HepG2 (cell line): ENCODE measurements around the gene ST6GALNAC6. TPM values are rescaled to one million over a fixed set of nuclear protein-coding genes. Genes with fewer than 3 reads are reported as not detected.

Source experiments
- AHR ChIP-seq: IDR thresholded peaks from 2 replicates; pipeline ENCODE4 v1.6.1; 2018; ENCODE audit warnings: missing genetic modification reagents, missing compliant biosample characterization
- ATRX ChIP-seq: sonication (generic); formaldehyde crosslinking; IDR thresholded peaks from 2 replicates; pipeline ENCODE4 v1.4.0; 2020; ENCODE audit warnings: missing genetic modification reagents, borderline replicate concordance
- HNF4G ChIP-seq, 2 experiments: sonication (generic) in 1 of 2; formaldehyde crosslinking in 1 of 2; IDR thresholded peaks; 2 replicates each; pipeline versions ENCODE4 v1.4.0 to v1.6.1; 2011 to 2020; ENCODE audit warnings: borderline replicate concordance in 2 of 2, low read depth in 2 of 2, mild to moderate bottlenecking in 2 of 2, low read length in 1 of 2, missing genetic modification reagents in 1 of 2, moderate library complexity in 1 of 2
- KDM3A ChIP-seq: IDR thresholded peaks from 2 replicates; pipeline ENCODE4 v1.6.1; 2018; ENCODE audit warnings: low read depth, missing compliant biosample characterization
- KLF13 ChIP-seq: sonication (generic); formaldehyde crosslinking; IDR thresholded peaks from 2 replicates; pipeline ENCODE4 v1.4.0; 2020; ENCODE audit warnings: mild to moderate bottlenecking, missing genetic modification reagents
- NR2F2 ChIP-seq: IDR thresholded peaks from 2 replicates; pipeline ENCODE4 v1.6.1; 2012; ENCODE audit warnings: low read depth, inconsistent platforms, borderline replicate concordance
- PHF20 ChIP-seq: sonication (generic); formaldehyde crosslinking; IDR thresholded peaks from 2 replicates; pipeline ENCODE4 v1.5.0; 2020; ENCODE audit warnings: mild to moderate bottlenecking, missing genetic modification reagents
- RXRA ChIP-seq: sonication (generic); formaldehyde crosslinking; IDR thresholded peaks from 2 replicates; pipeline ENCODE4 v1.5.1; 2020; ENCODE audit warnings: missing genetic modification reagents
- SALL2 ChIP-seq: sonication (generic); formaldehyde crosslinking; IDR thresholded peaks from 2 replicates; pipeline ENCODE4 v1.8.1; 2023; ENCODE audit warnings: mild to moderate bottlenecking, missing genetic modification reagents, inconsistent platforms
- SAP130 ChIP-seq: IDR thresholded peaks from 2 replicates; pipeline ENCODE4 v1.6.1; 2016; ENCODE audit warnings: low read depth
- STAG1 ChIP-seq: sonication (generic); formaldehyde crosslinking; IDR thresholded peaks from 2 replicates; pipeline ENCODE4 v1.4.0; 2020; ENCODE audit warnings: missing genetic modification reagents
- TOPORS ChIP-seq: sonication (generic); formaldehyde crosslinking; IDR thresholded peaks from 2 replicates; pipeline ENCODE4 v1.8.0; 2023; ENCODE audit warnings: mild to moderate bottlenecking, missing genetic modification reagents
- polyA plus RNA-seq, 8 experiments: library from polyadenylated mRNA; depleted of rRNA in 3 of 8; stranded (reverse) in 7 of 8; unstranded in 1 of 8; fragments of >200 nt; fragmentation: Illumina TruSeq in 4 of 8; extraction: Trizol in 4 of 8; gene quantifications; 2 replicates each; pipeline versions ENCODE4 v1.2.1 to v1.2.3, GENCODE V29; 2011 to 2016; ENCODE audit warnings: low read depth in 4 of 8, missing spikeins in 1 of 8, mixed read lengths in 1 of 8; ENCODE audit not compliant: insufficient read depth in 1 of 8
- total RNA-seq, 5 experiments: library from RNA; depleted of rRNA; stranded (reverse); fragments of >200 nt; fragmentation: Illumina TruSeq; extraction: Trizol; gene quantifications; 2 replicates each; pipeline ENCODE4 v1.2.3, GENCODE V29; 2016; ENCODE audit warnings: low read depth in 1 of 5
- TF ChIP-seq, protein P1 (sequence below): sonication (generic); formaldehyde crosslinking; IDR thresholded peaks from one replicate; pipeline ENCODE4 v1.5.1; 2020; ENCODE audit warnings: mild to moderate bottlenecking, missing genetic modification reagents; ENCODE audit errors: not compliant biosample characterization
- TF ChIP-seq, protein P2 (sequence below): IDR thresholded peaks from 2 replicates; pipeline ENCODE4 v1.6.1; 2016; ENCODE audit warnings: low read depth, borderline replicate concordance
- TF ChIP-seq, protein P3 (sequence below): sonication (generic); formaldehyde crosslinking; IDR thresholded peaks from 2 replicates; pipeline ENCODE4 v1.4.0; 2020; ENCODE audit warnings: missing genetic modification reagents
- TF ChIP-seq, protein P4 (sequence below): sonication (generic); formaldehyde crosslinking; IDR thresholded peaks from 2 replicates; pipeline ENCODE4 v1.5.0; 2020; ENCODE audit warnings: missing genetic modification reagents, mild to moderate bottlenecking, borderline replicate concordance

The ST6GALNAC6 gene
- total and polyA plus RNA-seq, 2 of the 13 experiments (the other 11 are each of a cell fraction or from before 2014, with no cell fraction given) = 18.5 to 65.4 TPM

DNA sequence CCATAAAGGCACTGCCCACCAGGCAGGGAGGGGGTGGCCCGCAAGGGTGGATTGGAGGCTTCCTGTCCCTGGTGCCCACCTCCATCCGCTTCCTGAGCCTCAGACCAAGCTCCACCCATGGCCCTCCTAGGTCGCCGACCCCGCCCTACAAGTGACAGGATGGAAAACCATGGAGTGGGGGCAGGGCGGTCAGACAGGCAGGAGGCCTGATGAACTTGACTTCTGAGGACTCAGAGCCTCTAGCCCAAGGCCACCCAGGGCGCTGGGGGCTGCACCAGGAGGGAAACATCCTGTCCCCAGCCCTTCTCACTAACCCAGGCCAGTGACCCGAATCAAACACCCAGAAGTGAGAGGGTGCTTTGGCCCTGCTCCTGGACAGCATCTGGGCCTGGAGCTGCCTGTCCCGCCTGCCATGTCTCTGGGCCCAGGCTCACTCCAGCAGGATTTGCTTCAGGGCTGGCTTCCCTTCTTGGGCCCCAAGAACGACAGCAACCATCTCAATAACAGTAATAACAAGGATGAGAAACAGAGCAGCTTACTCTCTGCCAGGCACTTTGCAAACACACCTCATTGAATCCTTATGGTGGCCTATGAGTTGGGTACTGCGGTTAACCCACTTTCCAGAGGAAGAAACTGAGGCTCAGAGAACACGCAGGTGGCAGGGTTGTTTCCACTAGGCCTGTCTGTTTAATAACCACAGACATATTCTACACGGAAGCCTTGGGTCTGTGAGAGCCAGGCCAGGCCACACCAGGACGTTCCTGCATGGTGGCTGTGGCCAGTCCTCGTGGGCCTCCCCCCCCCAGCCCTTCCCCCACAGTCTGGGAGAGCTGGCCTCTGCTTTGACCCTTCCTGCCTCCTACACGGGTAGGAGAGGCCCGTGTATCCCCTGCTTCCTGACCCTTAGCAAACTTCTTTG, 4.4 kb upstream of the ST6GALNAC6 start (continued):
- TF ChIP-seq, protein P1, sequence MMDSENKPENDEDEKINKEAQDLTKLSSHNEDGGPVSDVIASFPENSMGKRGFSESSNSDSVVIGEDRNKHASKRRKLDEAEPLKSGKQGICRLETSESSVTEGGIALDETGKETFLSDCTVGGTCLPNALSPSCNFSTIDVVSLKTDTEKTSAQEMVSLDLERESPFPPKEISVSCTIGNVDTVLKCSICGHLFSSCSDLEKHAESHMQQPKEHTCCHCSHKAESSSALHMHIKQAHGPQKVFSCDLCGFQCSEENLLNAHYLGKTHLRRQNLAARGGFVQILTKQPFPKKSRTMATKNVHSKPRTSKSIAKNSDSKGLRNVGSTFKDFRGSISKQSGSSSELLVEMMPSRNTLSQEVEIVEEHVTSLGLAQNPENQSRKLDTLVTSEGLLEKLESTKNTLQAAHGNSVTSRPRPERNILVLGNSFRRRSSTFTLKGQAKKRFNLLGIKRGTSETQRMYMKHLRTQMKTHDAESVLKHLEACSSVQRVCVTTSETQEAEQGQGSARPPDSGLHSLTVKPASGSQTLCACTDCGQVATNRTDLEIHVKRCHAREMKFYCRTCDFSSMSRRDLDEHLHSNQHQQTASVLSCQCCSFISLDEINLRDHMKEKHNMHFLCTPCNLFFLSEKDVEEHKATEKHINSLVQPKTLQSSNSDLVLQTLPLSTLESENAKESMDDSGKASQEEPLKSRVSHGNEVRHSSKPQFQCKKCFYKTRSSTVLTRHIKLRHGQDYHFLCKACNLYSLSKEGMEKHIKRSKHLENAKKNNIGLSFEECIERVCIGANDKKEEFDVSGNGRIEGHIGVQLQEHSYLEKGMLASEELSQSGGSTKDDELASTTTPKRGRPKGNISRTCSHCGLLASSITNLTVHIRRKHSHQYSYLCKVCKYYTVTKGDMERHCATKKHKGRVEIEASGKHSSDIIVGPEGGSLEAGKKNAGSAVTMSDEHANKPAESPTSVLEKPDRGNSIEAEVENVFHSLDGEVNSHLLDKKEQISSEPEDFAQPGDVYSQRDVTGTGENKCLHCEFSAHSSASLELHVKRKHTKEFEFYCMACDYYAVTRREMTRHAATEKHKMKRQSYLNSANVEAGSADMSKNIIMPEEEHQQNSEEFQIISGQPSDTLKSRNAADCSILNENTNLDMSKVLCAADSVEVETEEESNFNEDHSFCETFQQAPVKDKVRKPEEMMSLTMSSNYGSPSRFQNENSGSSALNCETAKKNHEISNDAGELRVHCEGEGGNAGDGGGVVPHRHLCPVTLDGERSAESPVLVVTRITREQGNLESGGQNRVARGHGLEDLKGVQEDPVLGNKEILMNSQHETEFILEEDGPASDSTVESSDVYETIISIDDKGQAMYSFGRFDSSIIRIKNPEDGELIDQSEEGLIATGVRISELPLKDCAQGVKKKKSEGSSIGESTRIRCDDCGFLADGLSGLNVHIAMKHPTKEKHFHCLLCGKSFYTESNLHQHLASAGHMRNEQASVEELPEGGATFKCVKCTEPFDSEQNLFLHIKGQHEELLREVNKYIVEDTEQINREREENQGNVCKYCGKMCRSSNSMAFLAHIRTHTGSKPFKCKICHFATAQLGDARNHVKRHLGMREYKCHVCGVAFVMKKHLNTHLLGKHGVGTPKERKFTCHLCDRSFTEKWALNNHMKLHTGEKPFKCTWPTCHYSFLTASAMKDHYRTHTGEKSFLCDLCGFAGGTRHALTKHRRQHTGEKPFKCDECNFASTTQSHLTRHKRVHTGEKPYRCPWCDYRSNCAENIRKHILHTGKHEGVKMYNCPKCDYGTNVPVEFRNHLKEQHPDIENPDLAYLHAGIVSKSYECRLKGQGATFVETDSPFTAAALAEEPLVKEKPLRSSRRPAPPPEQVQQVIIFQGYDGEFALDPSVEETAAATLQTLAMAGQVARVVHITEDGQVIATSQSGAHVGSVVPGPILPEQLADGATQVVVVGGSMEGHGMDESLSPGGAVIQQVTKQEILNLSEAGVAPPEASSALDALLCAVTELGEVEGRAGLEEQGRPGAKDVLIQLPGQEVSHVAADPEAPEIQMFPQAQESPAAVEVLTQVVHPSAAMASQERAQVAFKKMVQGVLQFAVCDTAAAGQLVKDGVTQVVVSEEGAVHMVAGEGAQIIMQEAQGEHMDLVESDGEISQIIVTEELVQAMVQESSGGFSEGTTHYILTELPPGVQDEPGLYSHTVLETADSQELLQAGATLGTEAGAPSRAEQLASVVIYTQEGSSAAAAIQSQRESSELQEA = peak; percentile 84
- TF ChIP-seq, protein P2, sequence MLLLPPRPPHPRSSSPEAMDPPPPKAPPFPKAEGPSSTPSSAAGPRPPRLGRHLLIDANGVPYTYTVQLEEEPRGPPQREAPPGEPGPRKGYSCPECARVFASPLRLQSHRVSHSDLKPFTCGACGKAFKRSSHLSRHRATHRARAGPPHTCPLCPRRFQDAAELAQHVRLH (CRISPR knock-in tag) = peak; percentile 85; the same call in 1 of the 2 replicates
- TF ChIP-seq KLF13 (CRISPR knock-in tag) (no peak), ATRX (no peak), KDM3A (CRISPR knock-in tag) (peak; percentile 41; the same call in 1 of the 2 replicates), HNF4G (IDR thresholded peaks at IDR 0.05; ENCODE audit: borderline replicate concordance, low read depth, low read length) (no peak), HNF4G (CRISPR knock-in tag; IDR thresholded peaks at IDR 0.05; ENCODE audit: borderline replicate concordance, low read depth) (no peak), PHF20 (CRISPR knock-in tag) (peak; percentile 49; the same call in 1 of the 2 replicates), TOPORS (0 out of 2 replicates have a peak, but pooled peaks have one; percentile 3), RXRA (CRISPR knock-in tag) (peak; percentile 96), STAG1 (no peak), NR2F2 (peak; percentile 43; the same call in 1 of the 2 replicates), AHR (CRISPR knock-in tag) (peak; percentile 40; the same call in 1 of the 2 replicates), SALL2 (CRISPR knock-in tag) (peak; percentile 84), SAP130 (CRISPR knock-in tag) (peak; percentile 95)
- TF ChIP-seq, protein P3, sequence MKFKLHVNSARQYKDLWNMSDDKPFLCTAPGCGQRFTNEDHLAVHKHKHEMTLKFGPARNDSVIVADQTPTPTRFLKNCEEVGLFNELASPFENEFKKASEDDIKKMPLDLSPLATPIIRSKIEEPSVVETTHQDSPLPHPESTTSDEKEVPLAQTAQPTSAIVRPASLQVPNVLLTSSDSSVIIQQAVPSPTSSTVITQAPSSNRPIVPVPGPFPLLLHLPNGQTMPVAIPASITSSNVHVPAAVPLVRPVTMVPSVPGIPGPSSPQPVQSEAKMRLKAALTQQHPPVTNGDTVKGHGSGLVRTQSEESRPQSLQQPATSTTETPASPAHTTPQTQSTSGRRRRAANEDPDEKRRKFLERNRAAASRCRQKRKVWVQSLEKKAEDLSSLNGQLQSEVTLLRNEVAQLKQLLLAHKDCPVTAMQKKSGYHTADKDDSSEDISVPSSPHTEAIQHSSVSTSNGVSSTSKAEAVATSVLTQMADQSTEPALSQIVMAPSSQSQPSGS (CRISPR knock-in tag) = 0 out of 2 replicates have a peak, but pooled peaks have one; percentile 30
- TF ChIP-seq, protein P4, sequence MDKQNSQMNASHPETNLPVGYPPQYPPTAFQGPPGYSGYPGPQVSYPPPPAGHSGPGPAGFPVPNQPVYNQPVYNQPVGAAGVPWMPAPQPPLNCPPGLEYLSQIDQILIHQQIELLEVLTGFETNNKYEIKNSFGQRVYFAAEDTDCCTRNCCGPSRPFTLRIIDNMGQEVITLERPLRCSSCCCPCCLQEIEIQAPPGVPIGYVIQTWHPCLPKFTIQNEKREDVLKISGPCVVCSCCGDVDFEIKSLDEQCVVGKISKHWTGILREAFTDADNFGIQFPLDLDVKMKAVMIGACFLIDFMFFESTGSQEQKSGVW (CRISPR knock-in tag) = no peak
